ENCODE data around the gene DMPK.

DNA sequence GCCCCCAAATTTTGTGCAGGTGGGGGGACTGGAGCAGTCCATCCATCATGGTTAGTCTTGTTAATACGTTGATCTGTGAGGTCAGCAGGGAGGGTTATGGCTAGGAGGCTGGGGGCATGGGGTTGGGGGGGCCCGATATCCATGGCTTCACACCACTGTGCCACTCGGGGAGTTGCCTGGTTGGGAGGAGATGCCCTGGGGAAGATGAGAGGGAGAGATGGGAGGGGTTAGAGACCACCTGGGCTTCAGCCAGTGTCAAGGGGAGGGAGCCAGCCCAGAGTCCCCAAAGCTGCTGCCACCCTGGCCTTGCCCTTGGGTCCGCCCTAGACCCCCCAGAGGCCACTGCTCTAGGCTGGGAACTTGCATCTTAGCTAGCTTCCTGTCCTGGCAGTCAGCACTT is 1.8 kb upstream of the DMPK start:
- TF ChIP-seq, protein P1, sequence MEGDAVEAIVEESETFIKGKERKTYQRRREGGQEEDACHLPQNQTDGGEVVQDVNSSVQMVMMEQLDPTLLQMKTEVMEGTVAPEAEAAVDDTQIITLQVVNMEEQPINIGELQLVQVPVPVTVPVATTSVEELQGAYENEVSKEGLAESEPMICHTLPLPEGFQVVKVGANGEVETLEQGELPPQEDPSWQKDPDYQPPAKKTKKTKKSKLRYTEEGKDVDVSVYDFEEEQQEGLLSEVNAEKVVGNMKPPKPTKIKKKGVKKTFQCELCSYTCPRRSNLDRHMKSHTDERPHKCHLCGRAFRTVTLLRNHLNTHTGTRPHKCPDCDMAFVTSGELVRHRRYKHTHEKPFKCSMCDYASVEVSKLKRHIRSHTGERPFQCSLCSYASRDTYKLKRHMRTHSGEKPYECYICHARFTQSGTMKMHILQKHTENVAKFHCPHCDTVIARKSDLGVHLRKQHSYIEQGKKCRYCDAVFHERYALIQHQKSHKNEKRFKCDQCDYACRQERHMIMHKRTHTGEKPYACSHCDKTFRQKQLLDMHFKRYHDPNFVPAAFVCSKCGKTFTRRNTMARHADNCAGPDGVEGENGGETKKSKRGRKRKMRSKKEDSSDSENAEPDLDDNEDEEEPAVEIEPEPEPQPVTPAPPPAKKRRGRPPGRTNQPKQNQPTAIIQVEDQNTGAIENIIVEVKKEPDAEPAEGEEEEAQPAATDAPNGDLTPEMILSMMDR (IDR thresholded peaks at IDR 0.05): no peak
- no peak for TF ChIP-seq POLR2AphosphoS5 (IDR thresholded peaks at IDR 0.05)

Data from breast epithelium (tissue), 3 donors.